ENCODE data around the gene NT5C3B.
"Not testable (repeated sequence)": the region's sequence is repeated elsewhere in the genome, so short reads cannot be mapped to it uniquely, and the experiment has no call there.

Gene NT5C3B

DNA sequence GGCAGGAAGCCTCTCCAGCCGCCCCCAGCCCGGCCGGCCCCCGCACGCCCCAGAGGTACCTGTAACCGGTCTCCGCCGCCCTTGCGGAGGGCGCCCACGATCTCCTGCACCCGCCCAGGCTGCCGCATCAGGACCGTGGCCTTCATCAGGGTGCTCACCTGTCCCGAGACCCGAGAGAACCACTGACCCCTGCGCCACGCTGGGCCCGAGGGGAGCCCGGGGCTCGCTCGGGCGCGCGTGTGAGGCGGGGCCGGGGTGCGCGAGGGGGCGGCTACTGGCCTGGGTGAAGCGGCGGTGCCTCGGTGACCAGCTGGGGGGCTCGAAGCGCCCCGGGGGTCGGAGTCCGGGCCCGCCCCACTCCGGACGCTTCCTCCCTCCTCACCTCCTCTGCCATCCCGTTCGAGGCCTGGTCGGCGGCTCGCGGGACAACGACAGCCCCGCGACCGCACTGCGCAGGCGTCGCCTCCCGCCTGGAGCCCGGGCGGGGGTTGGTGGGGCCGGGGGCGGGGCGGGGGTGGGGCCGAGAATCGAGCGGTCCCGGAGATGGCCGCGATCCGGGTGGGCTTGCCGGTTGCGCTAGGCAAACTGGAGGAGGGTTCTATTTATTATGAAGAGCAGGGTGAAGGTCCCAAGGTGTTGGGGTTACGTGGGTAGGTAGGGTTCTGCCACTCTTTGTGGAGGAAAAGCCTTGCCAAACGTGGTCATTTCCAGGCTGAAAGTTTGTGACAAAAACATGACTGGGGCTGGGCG lies at the start of gene NT5C3B:
NT5C3B (minus strand) TSS at position 433 of the 750 bp plus-strand sequence; CDS start at position 394, 39 bp downstream.
- DNase-seq: peak; percentile 66

DNA sequence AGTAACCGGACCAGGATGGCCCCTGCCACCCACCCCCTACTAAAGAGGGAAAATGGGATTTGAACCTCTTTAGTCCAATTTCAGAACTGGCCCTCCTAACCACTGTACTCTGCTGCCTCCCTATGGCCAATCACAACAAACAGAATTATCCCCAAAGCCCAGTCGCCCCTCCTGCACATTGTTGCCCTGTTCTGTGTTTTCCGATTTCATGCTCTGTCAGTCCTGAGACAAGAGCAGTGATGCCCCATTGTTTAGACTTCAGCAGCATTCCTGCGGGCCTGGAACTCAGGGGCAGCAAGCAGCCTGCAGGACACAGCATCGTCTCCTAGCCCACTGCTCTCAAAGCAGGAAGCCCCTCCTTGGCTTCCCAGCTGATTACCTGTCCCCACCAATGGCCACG lies 49.7 kb upstream of the NT5C3B start:
- peak; percentile 18 for DNase-seq

DNA sequence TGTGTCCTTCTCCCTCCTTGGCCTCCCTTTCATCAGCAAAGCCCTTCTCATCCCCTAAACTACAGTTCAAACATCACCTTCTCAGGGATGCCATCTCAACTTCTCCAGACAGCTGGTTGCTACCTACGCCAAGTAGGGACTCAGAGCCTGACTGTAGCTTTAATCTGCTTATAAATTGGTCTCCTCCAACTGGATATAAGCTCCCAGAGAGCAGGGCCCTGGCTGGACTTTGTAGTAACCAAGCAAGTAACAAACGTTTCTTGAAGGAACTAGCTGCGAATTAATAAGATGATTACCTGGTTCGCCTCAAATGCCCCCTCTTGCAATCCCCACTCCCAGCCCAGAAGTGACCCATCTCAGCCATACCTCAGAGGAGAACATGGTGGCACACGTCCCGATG lies 46.7 kb upstream of the NT5C3B start:
- DNase-seq: no peak

DNA sequence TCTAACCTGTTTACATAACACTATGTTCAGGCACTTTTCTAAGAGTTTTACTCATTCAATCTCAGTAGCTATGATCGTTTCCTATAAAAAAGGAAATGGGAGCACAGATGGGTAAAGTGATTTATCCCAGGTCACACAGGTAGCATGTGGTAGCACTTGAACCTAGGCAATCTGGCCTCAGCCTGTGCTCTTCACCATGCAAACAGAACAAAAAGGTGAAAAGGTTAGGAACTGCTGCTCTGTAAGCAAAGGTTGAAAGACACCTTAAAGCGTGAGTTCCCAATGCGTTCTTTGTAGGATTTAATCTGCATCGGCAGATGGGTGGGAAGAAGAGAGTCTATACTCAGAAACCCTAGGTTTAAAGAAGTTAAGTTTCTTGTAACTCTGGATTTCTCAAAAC lies 44.1 kb upstream of the NT5C3B start:
- no peak for DNase-seq

DNA sequence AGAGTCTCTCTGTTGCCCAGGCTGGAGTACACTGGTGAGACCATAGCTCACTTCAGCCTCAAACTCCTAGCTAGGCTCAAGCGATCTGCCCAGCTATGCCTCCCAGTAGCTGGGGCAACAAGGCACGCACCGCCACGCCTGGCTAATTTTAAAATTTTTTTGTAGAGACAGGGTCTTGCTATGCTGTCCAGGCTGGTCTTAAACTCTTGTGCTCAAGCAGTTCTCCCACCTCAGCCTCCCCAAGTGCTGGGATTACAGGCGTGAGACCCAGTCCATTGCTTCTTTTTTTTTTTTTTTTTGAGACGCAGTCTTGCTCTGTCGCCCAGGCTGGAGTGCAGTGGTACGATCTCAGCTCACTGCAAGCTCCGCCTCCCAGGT lies 38.2 kb upstream of the NT5C3B start:
- DNase-seq: not testable (repeated sequence)

- DNase-seq: no peak
Observed at GRCh38 chr17:41873559-41874292, 37.7 kb upstream of the NT5C3B start.

- DNase-seq: no peak
Observed at GRCh38 chr17:41871789-41872188, 35.8 kb upstream of the NT5C3B start.

- DNase-seq: no peak
Observed at GRCh38 chr17:41870627-41871026, 34.6 kb upstream of the NT5C3B start.

- no peak for DNase-seq
Observed at GRCh38 chr17:41870097-41870496, 34.1 kb upstream of the NT5C3B start.

- DNase-seq: no peak
Observed at GRCh38 chr17:41869426-41869825, 33.4 kb upstream of the NT5C3B start.

DNA sequence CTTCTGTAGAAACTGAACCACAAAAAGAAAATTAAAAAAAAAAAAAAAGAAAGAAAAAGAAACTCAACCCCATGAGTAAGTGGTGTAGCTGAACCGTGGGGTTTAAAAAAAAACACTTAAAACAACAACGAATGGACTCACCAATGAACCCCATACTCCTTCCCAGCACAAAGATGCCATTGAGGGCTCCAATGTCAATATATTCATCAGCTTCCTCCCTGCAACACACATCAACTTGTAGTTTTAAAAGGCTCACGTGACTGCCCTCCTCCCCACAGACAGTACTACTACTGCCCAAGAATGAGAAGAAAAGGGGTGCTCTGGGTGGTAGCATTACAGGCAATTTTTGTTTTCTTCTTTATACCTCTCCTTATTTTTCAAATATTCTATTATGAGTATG lies 32.5 kb upstream of the NT5C3B start:
- DNase-seq: no peak

- DNase-seq: no peak
Observed at GRCh38 chr17:41865596-41865893, 29.5 kb upstream of the NT5C3B start.

GRCh38 chr17:41864836-41865595 lies 29.0 kb upstream of the NT5C3B start, which contains the start of gene KLHL11:
TSS of gene KLHL11 (minus strand) at chr17:41865423. CDS start at chr17:41865370, 53 bp downstream.
- DNase-seq: peak; percentile 96

DNA sequence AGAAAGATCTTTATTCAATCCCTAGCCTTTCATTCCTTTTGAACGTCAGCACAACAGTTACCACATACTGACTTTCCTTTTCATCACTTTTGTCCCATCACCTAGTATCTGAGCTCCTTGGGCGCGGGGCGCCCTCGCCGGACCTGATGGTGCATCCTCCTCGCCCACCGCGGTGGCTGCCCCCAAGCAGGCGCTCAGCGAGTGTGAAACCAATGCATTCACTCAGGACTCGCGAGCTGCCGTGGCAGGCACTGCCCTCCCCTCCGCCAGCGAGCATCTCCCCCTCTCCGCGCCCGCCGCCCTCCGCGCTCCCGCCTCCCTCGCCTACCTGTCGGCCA lies 28.4 kb upstream of the NT5C3B start:
- DNase-seq: no peak

- DNase-seq: peak; percentile 29
Observed at GRCh38 chr17:41863074-41863848, 27.2 kb upstream of the NT5C3B start.

DNA sequence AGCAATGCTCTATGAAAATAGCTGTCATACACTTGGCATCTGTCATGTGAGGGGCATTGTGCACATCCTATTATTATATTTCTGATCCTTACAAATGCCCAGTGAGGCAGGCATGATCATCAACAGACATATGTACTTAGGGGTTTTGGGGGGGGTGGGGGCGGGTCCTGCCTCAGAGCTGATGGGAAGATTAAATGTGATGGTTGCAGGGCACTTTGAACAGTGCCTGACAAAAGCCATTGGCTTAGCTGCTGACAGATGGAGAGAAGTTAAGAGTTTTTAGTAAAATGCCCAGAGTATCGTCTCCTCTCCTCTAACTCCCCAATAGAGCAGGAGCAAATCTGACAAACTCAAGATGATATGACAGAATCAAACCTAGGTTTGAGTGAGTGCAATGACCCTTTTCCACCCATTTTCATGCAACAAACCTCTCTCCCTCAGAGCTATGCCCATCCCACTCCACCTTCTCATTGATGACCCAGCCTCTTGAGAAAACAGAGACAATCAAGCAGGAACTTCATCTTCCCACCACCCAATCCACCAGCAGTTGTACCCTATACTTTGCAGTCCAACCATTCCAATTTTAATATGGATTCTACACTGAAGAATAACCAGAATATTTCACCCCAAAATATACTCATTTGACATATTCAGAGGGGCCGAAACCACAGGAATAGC lies 24.4 kb upstream of the NT5C3B start:
- DNase-seq: peak; percentile 31

DNA sequence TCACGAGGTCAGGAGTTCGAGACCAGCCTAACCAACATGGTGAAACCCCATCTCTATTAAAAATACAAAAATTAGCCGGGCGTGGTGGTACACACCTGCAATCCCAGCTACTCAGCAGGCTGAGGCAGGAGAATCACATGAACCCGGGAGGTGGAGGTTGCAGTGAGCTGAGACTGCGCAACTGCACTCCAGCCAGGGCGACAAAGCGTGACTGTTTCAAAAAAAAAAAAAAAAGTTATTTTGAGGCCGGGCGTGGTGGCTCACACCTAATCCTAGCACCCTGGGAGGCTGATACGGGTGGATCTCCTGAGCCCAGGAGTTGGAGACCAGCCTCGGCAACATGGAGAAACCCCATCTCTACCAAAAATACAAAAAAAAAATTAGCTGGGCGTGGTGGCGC lies 15.3 kb upstream of the NT5C3B start:
- not testable (repeated sequence) for DNase-seq

GRCh38 chr17:41849251-41849990 lies 13.4 kb upstream of the NT5C3B start:
- no peak for DNase-seq

DNA sequence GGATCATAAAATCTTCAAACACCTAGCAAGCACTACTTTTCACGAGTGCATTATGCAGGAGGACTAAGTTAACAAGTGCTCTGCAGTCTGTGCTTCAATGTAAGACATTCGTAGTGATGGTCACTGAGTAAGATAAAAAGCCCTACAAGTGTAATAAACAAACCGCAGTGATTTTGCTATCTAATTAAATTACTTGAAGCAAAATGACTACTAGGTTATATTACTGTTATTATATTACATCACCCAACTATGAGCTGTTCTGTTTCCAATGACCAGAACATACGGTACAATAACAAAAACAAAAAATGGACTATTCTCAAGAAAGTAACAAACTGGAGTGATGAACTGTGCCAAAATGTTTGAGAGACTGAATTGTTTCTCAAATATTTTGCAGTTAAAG lies 12.8 kb upstream of the NT5C3B start:
- no peak for DNase-seq

DNA sequence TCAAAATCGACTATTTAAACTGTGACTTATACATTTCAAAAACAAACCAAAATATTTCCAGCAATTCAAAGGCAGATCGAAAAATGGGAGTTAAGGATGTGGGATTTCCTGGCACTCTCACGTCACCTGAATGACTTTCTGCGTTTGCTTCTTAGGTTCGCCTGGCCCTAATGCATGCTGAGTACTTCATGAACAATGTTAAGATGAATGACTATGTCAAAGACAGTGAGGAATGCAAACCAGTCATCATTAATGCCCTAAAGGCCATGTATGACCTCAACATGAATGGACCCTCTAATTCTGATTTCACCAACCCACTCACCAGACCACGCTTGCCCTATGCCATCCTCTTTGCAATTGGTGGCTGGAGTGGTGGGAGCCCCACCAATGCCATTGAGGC lies 8.9 kb upstream of the NT5C3B start:
- DNase-seq: no peak

DNA sequence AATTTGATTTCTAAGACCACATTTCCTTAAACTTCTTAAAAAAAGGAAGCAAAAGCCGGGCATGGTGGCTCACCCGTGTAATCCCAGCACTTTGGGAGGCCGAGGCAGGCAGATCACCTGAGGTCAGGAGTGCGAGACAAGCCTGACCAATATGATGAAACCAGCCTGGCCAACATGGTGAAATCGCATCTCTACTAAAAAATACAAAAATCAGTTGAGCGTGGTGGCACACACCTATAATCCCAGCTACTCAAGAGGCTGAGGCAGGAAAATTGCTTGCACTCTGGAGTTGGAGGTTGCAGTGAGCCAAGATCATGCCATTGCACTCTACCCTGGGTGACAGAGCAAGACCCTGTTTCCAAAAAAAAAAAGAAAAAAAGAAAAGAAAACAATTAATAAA lies 4.7 kb upstream of the NT5C3B start:
- DNase-seq: not testable (repeated sequence)

- not testable (repeated sequence) for DNase-seq
Observed at GRCh38 chr17:41839448-41839847, 3.4 kb upstream of the NT5C3B start.

Data from NCI-H69 (cell line).